Hematopoietic multipotent progenitor cell treated with erythropoietin and hydrocortisone succinate and interleukin-3 and kit ligand, for 17 days (in vitro differentiated cells): ENCODE data around the gene VSX2.
A peak's percentile ranks its signal among the peaks of the same experiment; 100 is the strongest.

ENCODE experiments used
- DNase-seq: peaks from one replicate; pipeline ENCODE4 v3.0.0-alpha.2; 2015; ENCODE audit warnings: low spot score

The VSX2 gene

GRCh38 chr14:74223016-74223415, 16.2 kb upstream of the VSX2 start:
- DNase-seq, result no peak

DNA sequence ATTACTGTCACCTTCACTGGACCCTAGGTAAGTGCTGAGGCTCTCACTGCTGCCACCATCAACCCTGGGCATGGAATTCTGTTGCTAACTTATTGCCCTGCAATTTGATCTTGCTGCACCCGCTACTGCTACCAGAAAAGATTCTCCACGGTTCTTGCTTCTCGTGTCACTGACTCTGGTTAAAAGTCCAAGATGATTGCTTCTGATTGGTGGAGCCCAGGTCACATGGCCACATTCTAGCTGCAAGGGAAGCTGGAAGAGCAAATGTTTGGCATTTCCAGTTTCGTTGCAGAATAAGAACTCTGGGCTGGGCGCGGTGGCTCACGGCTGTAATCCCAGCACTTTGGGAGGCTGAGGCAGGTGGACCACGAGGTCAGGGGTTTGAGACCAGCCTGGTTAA, 7.5 kb upstream of the VSX2 start:
- DNase-seq, result no peak

- no peak for DNase-seq
Observed at GRCh38 chr14:74235017-74235416, 4.2 kb upstream of the VSX2 start.

DNA sequence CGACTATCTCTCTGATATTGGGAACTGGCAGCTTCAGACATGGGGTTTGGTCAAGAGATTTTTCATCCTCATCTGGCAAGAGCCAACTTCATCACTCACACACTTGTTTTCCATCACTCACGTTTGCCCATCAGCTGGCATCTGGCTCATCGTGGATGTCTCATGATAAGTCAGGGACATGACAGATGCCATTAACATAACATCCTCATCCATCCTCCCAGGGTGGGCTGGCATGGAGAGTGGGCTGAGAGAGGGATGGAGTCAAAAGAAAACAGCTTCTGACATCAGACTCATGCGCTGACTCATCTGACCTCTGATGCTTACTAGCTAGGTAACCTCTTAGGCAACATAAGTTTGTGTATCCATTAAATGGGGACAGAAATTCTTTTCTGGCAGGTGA, 1.8 kb upstream of the VSX2 start:
- DNase-seq, result no peak

- no peak for DNase-seq
Observed at GRCh38 chr14:74239848-74240793, 872 bp downstream of the VSX2 start.

DNA sequence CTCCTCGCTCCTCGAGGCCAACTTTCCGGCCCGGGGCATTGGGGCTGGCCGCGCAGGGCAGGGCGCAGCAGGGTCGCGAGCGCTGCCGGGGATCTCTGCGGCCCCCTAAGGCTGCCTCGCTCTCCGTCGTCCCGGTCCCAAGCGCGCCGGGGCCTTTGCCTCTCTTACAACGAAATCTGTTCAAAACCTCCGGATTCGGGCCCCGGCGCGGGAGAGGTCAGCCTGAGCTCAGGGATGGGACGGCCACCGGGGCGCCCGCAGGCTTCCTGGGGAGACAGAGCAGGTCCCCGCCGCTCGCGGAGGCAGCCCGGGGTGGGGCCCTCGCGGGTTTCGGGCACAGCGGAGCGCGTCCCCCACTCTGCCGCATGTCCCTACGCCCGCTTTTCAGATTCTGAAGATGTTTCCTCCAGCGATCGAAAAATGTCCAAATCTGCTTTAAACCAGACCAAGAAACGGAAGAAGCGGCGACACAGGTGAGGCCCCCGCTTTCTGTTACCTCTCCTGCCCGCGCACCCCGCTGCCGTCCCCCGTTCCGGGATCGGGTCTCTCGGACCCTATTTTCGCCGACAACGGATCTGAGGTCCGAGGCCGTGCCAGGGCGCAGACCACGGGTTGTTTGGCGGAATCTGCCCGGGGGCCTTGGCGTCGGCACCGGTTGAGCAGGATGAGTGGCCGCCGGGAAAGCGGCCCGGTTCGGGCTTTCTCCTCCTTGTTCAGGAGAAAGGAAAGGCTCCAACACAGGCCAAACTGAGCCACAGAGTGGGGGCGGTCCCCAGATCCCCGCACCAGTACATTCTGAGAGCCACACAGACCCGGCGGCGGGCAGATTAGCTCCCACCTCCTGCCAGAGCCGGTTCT, 1.8 kb downstream of the VSX2 start:
- no peak for DNase-seq

GRCh38 chr14:74241652-74242017, 2.4 kb downstream of the VSX2 start:
- DNase-seq, result no peak

DNA sequence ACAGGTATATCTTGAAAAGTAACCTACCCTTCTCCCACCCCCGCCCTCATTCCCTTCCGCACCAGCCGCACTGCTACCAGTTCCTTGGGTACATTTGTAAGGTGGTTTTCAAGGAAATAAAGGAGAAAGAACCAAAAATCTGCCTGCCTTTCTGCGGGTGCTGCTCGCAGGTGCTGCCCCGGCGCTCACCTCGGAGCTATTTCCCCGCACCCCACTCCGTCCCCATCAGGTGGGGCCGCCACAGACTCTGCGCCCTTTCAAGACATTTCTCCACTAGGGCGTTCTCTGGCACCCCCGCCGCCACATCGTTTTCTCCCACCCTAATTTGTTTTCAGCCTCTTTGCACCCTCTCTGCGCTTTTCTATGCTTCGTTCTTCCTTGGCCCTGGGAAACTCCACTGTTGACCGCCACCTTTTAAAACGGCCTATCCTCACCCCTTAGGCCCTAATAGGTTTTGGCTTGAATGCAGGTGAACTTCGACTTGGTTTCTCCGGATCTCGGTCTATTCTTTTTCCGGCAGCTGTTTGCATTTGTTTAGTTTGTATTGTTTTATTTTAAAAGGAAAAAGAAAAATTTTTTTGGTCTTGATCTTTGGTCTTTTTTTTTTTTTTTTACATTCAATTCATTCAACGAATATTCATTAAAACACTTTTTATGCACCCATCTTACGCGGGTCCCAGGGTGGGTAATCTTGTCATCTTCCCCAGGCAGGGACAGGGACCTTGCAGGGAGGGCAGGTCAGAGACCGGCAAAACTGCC, 3.0 kb downstream of the VSX2 start:
- no peak for DNase-seq

DNA sequence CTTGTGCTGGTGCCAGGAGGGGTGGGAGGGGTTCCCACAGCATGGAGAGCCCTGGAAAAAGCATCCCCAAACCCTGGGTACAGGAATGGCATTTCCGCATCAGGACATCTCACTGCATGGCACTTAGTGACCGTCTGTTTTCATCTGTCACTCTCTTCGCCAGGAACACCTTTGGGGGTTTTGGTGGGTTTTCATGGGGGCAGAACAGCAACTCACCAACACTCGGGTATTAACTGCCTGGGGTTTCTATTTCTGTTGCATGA, 3.5 kb downstream of the VSX2 start:
- no peak for DNase-seq

DNA sequence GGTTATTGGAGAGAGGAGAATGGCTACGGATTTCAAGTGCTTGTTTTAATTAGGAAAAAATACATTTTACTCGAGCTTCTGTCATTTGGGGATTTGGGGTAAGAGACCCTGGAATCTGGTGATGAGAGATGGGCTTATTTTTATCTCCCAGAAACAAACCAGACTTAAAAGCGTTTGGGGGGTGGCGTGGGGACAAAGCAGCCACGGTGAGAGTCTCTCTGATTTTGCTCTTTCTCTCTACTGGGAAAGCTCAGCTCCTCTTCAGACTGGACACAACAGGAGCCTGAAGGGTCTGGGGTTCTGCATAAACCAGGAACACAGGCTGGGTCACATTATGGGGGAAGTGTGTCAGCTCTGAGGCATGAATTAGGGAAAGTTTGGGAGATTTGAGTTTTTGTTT, 3.8 kb downstream of the VSX2 start:
- DNase-seq, result no peak

- DNase-seq, result no peak
Observed at GRCh38 chr14:74244115-74244514, 4.9 kb downstream of the VSX2 start.

GRCh38 chr14:74245292-74245691, 6.0 kb downstream of the VSX2 start:
- DNase-seq, result no peak

GRCh38 chr14:74246542-74246941, 7.3 kb downstream of the VSX2 start:
- DNase-seq, result no peak

DNA sequence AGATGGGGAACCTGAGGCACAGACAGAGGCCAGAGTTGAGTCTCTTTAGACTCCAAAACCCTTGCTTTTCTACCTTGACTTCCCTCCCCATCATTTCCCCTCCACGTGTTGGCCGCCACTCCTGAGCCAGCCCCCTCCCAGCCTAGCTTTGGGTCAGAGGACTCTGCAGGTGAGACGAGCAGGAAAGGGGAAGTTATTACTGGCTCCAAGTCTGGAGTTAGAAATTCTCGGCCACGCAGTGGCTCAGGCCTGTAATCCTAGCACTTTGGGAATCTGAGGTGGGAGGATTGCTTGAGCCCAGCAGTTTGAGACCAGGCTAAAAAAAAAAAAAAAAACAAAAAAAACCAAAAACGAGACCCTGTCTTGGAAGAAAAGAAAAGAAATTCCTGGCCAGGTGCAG, 8.8 kb downstream of the VSX2 start:
- no peak for DNase-seq

DNA sequence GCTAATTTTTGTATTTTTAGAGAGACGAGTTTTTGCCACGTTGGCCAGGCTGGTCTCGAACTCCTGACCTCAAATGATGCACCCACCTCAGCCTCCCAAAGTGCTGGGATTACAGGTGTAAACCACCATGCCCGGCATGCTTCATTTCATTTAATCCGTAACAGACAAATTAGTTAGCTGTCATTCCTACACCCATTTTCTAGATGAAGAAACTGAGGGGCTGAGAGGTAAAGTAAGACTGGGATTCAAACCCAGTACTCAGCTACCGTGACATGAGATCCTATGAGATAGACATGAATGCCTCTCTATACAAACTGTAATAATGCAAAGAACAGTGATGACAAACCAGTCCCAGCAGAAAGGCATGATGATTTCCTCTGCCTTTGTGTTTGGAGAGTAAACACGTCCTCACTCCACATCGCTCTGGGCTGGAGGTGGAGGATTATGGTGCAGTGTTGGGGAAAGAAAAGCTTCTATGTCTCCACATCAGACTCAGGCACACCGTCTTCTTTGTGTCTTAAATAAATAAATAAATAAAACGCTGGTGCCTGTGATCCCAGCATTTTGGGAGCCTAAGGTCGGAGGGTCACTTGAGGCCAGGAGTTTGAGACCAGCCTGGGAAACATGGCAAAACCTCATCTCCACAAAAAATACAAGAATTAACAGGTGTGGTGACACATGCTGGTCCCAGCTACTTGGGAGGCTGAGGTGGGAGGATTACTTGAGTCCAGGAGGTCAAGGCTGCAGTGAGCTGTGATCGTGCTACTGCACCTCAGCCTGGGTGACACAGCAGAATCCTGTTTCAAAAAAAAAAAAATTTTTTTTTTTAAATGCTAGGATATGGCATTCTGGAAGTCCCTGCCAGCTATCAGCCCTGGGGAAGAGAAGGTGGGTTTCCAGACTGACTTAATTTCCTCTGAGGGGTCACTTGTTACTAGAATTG, 10.5 kb downstream of the VSX2 start:
- DNase-seq, result no peak

DNA sequence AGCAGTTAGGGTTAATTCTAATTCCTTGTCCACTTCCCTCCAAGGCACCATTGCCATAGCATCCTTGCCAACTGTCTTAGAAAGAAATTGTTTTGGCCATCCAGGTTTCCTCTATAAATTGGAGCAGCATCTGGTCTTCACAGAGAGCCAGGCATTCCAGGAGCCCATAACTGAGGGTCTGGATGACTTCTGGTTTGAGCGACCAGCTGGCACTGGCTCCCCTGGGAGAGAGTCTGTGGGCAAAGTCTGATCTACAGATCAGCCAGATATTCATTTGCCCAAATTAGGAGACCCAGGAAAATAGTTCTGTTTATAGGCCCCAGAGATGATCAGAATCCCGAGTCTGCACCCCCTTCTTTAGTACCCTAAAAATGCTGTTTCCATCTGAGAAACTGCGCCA, 16.0 kb downstream of the VSX2 start:
- no peak for DNase-seq

GRCh38 chr14:74257078-74257940, 18.1 kb downstream of the VSX2 start:
- DNase-seq, result peak; percentile 55

DNA sequence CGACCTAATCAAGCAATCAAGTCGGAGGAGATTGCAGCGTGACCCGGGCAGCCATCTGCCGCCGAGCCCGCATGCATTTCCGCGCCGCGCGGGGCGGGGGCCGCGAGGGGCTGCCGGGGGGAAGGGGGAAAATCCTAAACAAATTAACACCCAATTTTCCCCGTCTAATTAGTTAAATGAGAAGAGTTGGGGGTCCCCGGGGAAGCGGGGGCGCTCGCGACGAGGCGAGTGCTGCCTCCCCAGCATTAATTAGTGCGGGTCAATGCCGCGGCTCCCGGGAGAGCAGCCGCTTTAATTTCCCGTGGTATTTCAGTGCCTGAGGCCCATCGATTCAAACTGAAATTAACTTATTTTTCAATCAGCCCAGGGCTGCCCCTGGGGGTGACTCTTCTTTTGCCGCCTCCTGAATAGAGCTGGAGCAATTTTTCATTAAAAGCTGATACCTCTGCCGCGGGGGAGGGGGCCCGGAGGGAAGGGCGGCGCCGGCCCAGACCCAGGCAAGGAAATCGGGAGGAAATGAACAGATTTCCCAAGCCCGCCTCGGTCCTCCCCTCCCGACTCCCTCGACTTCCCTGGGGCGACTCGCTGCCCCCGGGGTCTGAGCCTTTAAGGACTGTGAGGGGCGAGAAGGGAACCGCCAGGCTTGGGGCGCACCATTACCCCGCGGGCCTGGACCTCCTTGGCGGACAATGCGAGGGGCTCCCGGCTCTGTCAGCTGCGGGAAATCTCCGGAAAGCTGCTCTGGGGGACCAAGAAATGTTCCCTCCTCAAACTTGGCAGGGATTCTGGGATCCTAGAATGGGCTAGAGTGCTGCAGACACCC, 18.9 kb downstream of the VSX2 start:
- DNase-seq, result no peak

- no peak for DNase-seq
Observed at GRCh38 chr14:74258764-74259035, 19.5 kb downstream of the VSX2 start.

- DNase-seq, result no peak
Observed at GRCh38 chr14:74259513-74259912, 20.3 kb downstream of the VSX2 start.
